ENCODE data around the gene SERPINE3.

DNA sequence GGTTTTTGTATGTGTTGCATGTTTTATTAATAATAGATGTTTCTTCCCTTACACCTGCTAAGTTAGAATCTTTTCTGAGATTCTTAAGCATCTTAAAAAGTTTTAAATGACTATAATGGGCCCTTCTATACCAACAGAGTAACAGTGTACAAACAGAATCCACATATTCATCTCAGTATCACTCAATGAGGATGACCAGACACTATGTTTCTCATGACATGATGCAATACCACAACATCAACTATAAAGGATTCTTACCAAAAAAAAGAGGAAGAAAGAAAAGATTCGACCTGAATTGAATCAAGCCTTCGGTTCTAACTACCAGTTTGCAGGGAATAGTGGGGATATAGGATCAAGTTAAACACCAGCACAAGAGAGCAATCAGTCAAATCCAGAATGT is 56.9 kb downstream of the SERPINE3 start:
- TF ChIP-seq POLR2A (IDR thresholded peaks at IDR 0.05; ENCODE audit: low read depth, low read length) (no peak), POLR2AphosphoS5 (IDR thresholded peaks at IDR 0.05; ENCODE audit: low read depth, low read length) (no peak), TAF1 (IDR thresholded peaks at IDR 0.05; ENCODE audit: low read depth, low read length) (no peak), SPI1 (IDR thresholded peaks at IDR 0.05; ENCODE audit: low read depth, low read length) (no peak), PAX5 (IDR thresholded peaks at IDR 0.05; ENCODE audit: insufficient read depth, low read length, severe bottlenecking) (no peak), POU2F2 (IDR thresholded peaks at IDR 0.05; ENCODE audit: low read depth, low read length) (no peak)

All from GM12891 (cell line).